NCI-H526 treated with DMSO at 0.1 percent for 48 hours (cell line): ENCODE results near the gene NPEPL1.

ENCODE experiments used
- DNase-seq: peaks from one replicate; lab custom pipeline; 2025; lab: John Stamatoyannopoulos, UW

The NPEPL1 gene

DNA sequence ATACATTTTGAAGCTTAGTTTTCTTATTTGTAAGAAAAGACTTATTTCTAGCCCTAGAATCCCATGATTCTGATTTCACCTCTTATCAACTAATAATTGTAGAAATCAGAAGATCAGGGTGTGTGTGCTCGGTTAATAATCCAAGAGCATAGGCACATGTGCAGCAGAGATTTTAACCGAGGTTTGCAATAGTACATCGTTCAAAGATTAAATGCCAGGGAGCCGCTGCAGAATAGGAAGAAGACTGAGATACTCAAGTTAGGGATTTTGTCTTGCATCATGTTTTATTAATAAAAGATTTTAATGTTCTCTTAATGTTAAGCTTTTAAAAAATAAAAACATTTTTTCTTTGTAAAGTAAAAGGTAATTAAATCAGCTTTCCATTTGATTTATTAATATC is 34.6 kb upstream of the NPEPL1 start:
- no peak for DNase-seq

DNA sequence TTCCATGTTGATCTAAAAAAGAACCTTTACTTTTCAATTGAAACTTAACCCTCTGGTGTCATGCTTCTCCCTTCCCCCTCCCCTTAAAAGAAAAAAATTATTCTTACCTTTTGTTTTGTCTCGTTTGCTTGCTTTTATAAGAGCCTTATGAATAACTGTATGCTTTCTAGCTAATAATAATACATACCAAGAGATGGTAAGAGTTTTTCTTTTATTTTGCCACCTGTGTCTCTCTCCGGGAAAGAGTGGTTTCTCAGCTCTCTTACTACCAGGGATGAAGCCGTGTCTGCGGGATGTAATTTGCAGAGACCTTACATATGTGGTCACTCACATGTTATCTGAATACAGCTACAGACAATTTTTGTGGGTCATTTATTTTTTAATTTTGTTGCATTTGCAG is 33.8 kb upstream of the NPEPL1 start:
- DNase-seq, result no peak

DNA sequence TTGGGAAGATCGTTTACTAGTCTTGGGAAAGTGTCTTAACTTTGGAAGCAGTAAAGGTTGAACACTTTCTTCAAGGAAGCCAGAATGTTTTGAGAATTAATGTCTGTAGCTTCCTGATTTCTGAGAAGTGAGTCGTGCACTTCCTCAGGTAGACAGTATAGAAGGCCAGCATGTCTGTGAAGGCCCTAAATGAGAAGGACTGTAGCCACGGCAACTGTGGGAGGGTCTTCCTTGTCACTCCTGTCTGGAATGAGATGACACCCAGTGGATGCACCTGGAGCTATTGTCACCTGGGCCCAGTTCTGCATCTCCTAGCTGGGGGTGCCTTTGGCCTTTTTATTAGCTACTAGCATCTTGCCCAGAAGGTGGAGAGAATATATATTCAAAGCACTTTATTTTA is 32.8 kb upstream of the NPEPL1 start:
- DNase-seq, result no peak

DNA sequence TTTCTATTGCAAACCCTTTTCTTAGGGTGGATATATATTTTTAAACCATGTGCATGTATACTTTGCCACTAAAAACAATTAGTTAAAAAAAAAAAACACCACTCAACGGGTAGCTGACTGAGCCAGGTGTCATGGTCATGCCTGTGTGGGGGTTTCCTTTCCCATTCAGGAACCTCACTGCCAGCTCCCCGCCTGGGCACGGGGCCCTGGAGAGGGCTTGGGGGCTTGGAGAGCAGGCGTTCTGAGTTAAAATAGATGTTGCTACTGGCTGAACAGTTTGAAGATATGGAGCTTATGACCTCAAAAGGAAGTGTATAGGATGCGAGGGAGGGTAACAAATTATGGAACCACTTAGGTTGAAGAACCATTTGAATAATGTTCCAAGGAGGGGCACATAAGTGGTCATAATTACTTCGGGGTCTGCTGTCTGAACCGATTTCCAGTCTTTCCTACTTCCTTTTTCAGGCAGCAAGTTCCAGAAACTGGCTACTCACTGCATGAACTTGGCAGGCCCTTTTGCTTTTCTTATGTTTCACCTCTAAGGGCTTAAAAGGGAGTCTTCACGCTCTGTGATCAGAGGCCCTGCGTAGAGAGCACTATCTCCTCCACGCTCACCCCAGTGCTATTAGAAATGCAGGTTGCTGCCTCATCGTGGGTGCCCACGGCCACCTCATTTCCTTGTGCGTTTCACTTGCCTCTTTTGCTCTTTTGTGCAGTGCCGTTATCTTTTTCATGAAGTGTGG is 31.6 kb upstream of the NPEPL1 start:
- no peak for DNase-seq

DNA sequence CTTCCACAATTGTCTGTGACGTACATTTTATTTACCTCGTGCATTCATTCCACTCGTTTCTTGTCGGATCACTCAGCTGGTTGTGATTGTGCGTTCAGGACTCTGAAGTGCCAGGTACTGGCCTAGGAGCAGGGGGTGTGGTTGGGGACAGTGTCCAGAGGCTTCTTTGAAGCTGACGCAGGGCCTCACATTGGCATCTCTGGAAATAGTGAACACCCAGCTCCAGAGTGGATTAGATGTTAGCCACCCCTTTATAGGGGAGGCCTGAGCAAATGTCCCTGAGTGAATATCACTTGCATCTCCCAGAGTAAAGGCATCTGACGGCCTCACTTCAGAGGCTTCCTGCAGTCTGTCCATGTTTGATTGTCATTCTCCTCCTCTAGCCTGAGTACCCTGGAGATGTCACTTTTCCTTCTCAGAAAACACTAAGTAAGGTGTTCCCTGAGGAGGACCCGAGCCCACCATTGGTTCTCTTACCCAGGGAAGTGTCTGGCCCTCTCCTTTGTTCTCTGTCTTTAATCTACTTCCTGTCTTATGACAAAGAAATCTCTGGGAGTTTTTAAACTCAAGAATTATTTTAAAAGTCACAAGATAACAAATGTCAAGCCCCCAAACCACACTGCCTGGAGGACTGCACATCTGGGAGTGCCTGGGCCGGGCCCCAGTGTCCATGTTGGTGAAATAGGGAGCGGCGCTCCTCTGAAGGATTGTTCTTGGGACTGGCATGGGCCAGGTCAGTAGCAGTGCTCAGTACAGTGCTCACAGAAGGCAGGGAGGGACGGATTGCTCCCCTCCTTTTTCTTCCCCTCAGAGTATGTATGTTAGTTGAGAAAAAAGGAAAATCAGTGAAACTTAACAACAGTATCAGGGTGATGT is 30.8 kb upstream of the NPEPL1 start:
- no peak for DNase-seq

DNA sequence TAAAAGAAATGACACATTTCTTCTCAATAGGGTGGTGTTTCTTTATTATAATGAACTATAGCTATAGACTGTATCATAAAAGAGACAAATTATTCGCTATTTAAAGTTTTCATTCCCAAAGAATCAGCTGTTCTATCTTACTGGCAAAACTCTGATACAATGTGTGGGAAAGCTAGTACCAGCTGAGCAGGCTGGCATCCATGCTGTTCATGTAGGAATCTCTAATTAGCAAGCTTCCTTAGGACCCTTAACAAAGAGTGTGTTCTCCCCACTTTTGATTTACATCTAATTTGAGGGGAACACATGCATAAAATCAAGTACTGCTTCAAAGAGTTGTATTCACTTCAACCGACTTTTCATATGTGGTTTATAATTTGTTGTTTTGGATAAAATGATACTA is 28.3 kb upstream of the NPEPL1 start:
- DNase-seq, result no peak

DNA sequence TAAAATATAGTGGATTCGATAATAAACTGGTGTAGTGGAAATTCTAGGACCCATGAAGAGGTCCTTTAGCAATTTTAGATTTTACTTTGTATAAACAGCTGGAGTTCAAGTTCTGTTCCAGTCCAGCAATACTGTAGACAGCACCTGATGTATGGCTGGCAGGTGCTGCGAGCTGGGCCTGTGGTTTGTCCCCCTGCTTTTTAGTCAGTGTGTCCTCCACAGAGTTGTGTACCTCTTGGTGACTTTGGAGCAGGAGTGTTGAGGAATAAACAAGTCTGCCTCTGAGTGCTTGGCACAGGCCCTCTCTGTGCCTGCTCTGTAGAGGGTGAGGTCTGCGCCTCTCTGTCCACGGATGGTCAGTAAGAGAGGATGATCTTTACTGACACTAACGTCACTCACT is 27.7 kb upstream of the NPEPL1 start:
- DNase-seq, result no peak

DNA sequence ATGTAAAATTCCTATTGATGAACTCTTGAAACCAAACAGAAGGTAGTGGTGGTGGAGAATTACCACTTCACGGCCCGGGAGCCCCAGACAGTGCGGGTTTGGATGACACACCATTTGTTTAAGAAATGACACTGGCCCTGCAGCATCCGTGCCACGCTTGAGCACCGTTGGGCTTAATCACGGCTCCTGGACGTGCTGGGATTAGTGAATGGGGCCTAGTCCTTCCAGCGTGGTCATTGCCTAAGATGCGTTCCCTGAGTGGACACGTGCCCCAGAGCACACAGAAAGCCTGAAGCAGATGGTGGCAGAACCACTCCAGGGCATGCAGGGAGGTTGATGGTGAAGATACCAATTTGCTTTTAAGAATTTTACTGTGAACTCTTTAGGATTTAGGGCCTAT is 27.0 kb upstream of the NPEPL1 start:
- DNase-seq, result no peak

DNA sequence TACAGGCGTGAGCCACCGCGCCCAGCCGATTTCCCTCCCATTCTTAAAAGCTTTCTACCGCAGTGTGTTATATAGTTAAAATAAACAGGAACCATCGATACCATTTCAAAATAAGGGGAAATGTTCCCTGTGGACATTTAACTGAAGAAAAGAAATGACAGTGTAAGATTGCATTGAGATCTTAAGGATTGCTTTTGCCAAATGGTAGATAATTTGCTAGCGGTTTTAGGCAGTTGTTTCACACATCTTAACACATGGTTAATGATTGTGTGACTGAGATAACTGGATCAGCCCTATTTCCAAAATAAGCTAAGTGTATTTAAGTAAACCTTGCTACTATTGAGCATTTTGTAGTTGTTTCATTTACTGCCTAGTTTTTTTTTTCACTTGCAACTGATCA is 25.9 kb upstream of the NPEPL1 start:
- DNase-seq, result no peak

DNA sequence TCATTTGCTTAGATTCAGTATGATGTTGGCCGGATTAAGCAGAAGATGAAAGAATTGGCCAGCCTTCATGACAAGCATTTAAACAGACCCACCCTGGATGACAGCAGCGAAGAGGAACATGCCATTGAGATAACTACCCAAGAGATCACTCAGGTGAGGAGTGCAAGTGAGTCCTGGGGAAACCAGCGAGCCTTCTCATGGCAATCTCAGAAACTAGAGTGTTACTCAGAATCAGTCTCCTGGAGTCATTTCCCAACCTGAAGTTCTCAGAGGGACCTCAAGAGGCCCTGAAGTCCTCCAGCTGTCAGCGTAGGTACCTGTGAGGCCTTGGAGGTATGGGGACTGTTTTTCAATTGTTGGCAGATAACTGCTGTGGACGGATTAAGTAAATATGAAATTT is 24.6 kb upstream of the NPEPL1 start:
- DNase-seq, result no peak

DNA sequence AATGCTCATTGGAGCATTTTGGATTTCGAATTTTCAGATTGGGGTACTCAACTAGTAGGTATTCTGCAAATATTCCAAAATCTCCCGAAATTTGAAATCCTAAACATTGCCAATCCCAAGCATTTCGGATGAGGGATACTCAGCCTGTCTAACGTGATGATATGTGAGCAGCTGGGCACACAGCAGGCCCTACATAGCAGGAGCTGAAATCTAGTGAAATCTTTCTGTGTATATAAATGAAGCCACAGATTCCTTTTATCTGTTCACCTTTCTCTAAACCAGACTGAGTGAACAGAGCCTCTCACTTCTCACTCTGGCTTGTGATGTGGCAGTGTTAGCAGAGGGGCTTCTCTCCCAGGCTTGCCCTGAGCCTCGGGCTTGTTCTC is 23.7 kb upstream of the NPEPL1 start:
- no peak for DNase-seq

DNA sequence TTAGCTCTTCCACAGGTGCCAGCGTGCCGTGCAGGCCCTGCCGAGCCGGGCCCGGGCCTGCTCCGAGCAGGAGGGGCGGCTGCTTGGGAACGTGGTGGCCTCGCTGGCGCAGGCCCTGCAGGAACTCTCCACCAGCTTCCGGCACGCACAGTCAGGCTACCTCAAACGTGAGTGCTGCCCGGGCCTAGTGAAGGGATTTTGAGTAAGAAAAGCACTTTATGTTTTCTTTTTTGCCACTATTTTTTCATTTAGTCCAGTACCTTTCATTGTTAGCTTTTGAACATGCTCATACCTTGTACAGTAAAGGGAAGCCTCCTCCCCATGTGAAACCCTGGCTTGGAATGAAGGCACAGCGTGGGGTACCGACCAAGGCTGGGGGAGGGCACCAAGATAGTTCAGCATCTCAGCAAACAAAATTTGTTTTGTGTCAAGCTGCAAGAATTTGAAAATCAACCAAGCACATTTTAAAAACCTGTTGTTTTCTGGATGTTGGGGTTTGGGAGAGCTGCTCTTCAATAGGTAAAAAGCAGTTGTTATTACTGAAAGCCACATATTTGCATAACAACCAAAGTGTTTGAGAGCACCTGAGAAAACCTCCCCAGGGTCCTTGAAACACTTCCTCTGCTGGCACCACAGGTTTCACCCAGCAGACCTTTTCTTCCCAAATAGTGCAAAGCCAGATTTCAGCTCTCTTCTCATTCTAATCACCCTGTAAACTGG is 23.2 kb upstream of the NPEPL1 start:
- peak; percentile 44 for DNase-seq

DNA sequence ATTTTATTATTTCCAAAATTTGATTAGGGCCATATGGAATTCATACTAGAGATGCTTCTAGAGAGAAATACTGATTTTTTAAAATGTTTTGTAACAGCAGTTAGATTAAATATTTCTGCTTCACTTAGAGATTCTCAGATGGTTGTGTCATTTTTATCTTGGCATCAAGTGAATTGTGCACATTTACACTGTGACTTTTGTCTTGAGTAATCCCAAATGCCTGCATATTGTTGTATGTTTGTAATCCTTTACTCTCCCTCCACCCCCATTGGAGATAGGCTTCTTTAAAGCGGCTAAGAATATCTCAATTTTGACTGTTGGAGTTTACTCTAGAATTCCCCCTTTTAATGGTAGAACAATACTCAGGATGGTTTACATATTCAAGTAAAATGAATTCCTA is 22.5 kb upstream of the NPEPL1 start:
- no peak for DNase-seq

DNA sequence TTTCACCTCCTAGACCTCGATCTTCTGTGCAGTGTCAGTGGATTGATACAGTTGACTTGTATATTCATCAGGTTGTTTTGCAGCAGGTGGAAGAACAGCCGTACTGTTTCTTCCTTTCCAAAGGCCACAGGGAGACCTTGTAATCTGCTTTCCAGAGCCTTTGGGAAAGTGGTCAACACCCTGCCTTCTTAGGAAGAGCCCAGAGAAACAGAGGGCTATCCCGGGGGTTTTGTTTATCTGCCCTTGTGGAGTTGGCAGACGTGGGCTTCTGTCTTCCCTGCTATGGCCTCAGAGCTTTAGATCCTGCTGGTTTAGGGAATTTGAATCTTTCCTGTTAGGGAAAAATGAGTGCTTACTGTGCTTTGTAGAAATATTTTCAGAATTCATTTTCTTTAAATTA is 21.9 kb upstream of the NPEPL1 start:
- DNase-seq, result no peak

DNA sequence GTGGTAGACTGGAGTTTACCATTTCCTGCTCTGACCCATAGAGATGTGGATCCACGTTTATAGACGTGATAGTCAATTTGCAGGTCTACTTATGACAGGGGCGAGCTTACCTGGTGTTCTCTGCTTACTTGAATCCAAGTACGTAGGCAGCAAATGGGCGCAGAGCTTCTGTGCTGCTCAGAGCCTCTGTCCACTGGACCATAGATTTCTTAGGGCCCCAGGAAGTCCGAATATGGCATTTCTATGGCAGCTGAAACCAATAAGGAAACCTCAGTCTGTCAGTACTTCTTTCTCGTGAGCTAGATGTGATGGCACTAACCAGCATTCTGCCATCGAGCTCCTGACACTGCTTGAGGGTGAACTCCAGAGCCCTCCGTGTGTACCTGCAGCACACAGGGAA is 19.5 kb upstream of the NPEPL1 start:
- DNase-seq, result no peak

DNA sequence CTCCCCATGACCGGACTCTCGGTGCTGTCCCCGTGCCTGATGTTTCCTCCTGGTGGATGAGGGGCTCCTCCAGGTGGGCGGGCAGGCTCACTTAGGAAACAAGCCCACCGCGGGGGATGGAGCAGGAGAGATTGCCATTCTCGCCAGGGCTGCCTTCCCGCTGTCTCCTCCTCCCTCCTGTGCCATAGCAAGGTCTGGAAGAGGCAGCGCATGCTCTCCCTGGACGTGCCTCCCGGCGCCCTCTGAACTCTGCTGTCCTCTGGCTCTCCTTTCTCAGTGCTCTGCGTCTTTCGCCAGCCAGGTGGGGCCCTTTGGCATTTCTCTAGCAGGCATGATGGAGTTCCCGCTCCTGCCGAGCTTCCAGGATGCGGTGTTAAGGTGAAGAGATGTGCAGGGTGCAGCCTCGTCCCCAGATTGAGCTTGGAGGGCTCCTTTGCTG is 17.4 kb upstream of the NPEPL1 start:
- no peak for DNase-seq

DNA sequence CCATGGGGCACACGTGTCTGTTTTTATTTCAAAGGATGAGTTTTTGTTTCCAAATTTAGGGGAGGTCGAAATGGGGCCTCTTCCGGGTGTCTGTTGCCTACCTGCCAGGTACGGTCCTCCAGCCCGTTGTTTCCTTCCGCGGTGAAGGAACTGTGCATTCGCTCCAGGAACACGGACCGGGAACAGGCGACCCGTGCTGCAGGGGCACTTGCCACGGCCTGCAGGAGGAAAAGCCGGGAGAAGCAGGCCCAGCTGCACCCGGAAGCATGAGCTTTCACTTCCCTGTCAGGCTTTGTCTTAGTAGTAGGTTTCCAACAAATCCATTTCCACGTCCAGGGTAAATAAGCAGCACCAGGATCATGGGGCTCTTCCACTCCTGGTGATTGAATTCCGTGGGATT is 17.0 kb upstream of the NPEPL1 start:
- no peak for DNase-seq

DNA sequence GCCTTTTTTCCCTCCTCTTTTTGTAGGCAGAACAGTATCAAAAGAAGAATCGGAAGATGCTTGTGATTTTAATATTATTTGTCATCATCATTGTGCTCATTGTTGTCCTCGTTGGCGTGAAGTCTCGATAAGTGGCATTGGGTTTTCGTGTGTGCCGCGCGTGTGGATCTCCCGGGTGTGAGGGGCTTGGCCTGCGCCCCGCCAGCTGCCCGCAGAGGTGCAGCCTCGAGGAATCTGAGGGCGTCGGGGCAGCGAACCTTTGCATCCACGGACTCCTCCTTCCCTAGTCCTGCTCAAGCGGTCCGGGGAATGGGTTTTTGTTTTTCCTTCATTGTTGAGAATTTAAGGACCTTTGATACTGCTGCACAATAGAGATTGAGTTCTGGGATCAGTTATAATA is 16.4 kb upstream of the NPEPL1 start:
- no peak for DNase-seq

DNA sequence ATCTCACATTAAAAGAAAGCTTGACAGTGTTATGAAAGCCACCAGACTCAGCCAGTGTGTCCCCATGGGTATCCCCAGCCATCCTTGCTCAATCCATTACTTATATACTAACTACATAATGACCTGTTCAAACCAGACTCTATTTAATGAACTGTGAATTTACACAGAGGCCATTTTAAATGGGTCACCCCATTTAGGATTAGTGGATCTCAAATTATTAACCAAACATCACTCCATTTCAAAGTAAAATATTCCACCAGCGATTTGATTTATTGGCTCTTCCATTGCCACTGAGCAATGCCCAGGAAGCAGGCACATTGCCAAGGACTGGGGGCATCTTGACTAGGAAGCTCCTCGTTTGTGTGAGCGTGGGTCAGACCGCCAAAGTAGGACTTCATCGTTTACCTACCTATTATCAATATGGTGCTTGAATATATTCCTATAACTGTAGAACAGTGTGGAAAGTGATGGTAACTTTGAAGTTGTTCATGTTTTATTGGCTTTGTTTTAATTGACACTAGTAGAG is 15.5 kb upstream of the NPEPL1 start:
- DNase-seq, result no peak

DNA sequence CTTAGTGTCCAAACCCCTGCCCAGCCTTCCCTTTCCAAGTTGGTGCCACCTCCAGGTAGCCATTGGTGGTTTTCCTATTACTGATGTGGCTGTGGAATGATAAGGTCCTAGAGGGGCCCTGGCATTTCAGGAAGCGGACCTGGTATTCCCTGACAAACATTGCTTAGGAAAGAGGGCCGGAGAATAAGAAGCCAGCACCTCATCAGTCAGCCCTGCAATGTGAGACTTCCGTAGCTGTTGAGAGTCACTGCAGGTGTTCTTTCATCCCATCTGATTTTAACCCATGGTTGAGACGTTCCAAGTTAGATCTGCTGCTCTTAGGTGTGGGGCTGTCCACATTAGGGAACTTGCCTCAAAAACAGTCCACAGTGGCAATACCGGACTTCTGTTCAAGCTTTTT is 14.8 kb upstream of the NPEPL1 start:
- DNase-seq, result no peak

DNA sequence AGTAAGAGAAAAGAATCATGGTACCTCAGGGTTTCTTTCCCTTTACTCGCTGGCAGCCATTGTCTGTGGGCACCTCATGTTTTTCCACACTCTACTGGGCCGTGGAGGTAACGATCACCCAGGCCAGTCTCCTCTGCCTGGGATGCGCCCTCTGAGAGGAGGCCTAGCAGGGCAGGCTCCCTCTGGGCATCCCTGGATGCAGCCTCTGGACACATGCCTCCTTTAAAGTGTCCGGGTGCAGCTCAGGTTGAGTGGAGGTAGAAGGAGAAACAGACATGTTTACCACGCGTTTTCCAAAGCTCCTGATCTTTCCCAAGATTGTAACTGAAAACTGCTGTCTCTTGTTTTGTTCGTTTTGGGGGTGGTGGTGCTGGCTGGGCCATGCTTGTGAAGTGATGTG is 13.8 kb upstream of the NPEPL1 start:
- no peak for DNase-seq

DNA sequence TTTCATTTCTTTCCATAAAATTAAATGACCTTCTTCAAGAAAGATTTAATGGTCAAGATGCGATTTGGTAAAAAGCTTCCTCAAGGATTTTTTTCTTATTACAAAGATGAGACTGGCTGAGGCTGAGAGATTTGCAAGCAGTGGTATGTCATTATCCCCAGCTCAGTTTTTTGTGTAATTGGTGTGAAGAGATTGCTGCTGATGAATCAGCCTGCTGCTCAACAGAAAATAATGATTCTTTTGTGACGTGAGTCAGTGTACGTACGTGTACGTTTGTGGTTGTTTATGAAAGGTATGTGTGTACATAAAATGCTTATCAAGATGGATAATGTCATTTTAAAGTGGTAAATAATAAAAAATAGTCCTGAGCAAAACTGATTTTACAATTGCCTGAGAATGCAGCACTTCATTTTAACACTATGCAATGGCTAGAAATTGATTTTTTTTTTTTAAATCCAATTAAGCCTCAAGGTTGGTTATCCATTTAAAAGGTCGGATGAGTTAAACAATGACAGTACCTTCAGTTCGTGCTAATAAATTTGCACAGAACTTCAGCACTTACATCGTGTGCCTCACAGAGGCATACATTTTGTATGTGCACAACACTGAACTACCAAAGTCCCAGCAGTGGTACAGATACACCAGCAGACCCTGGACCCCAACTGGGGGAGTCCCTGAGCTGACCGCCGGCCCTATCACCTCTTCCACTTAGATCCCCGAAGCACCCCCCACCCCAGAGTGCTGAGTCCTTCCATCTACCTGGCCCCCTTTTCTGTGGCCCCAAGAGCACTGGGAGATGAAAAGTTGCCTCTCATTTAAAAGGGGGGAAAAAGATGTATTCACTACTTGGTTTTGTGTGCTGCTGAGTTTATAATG is 9.7 kb upstream of the NPEPL1 start:
- no peak for DNase-seq
